ENCODE results near the gene NEDD1. TPM values are rescaled to one million over a fixed set of nuclear protein-coding genes. Genes with fewer than 3 reads are reported as not detected.

The NEDD1 gene
- total RNA-seq, 1 experiment from 2014 or later, result 17.2 TPM

GRCh38 chr12:96876966-96877365 is 30.1 kb upstream of the NEDD1 start:
- Mint-ChIP-seq H3K9me3 (peaks cover 0 to 3% of the 10 kb centered on the region in 2 experiments; a peak in 3 of 5 replicates), H3K27ac (no peak overlapping the region), H3K4me3 (no peak overlapping the region), H3K27me3 (ENCODE audit: low read depth) (no peaks in the 10 kb centered on the region), H3K4me1 (no peaks in the 10 kb centered on the region), H3K36me3 (ENCODE audit: insufficient read depth in 1 of 3, low read depth in 3 of 3) (no peaks in the 10 kb centered on the region)
- Histone ChIP-seq H2BK15ac (ENCODE audit: low read depth, low read length) (no peak overlapping the region), H4K20me1 (ENCODE audit: control insufficient read depth, insufficient read depth, insufficient read length) (no peaks in the 10 kb centered on the region), H4K91ac (ENCODE audit: insufficient read length, low read depth, low read length) (no peak overlapping the region), H3K79me2 (ENCODE audit: insufficient read depth, low read length) (no peaks in the 10 kb centered on the region), H4K8ac (replicated peaks; ENCODE audit: insufficient read length, low read depth, low read length) (no peak overlapping the region), H3K14ac (ENCODE audit: insufficient read depth, low read length) (no peak overlapping the region), H3K4me2 (ENCODE audit: insufficient read depth, insufficient read length, low read length) (no peak overlapping the region), H2BK120ac (ENCODE audit: low read depth, low read length, poor library complexity, severe bottlenecking) (no peak overlapping the region), H3K27ac (ENCODE audit: insufficient read length, low read depth, low read length) (no peak overlapping the region), H3K9me3 (ENCODE audit: control insufficient read depth, low read depth, low read length) (no peaks in the 10 kb centered on the region), H3K56ac (ENCODE audit: insufficient read length, low read depth, low read length) (no peak overlapping the region), H3K4ac (ENCODE audit: low read depth, low read length) (no peak overlapping the region), H2BK5ac (ENCODE audit: insufficient read length, low read length) (no peak overlapping the region), H3K27me3 (ENCODE audit: insufficient read depth, low read length) (no peaks in the 10 kb centered on the region), H4K5ac (ENCODE audit: insufficient read length, low read depth, low read length) (no peak overlapping the region), H3K23ac (ENCODE audit: insufficient read length, low read depth, low read length) (no peak overlapping the region), H3T11ph (ENCODE audit: low read length) (no peak overlapping the region), H3K9ac (ENCODE audit: extremely low read depth, insufficient read length, low read length) (no peak overlapping the region), H3K4me1 (ENCODE audit: insufficient read depth, low read length) (no peaks in the 10 kb centered on the region), H2BK20ac (ENCODE audit: low read depth, low read length, poor library complexity, severe bottlenecking) (no peak overlapping the region), H2BK12ac (ENCODE audit: insufficient read length, low read depth, low read length) (no peak overlapping the region), H3K23me2 (ENCODE audit: insufficient read length, low read depth, low read length, poor library complexity, severe bottlenecking) (no peaks in the 10 kb centered on the region), H2AK5ac (ENCODE audit: insufficient read length, low read length) (no peak overlapping the region), H3K18ac (ENCODE audit: insufficient read length, low read depth, low read length) (no peak overlapping the region), H2AFZ (ENCODE audit: low read length) (no peak overlapping the region), H3K79me1 (ENCODE audit: insufficient read depth, low read depth, low read length, poor library complexity, severe bottlenecking) (no peaks in the 10 kb centered on the region)
- no peak for DNase-seq
- TF ChIP-seq CTCF (conservative IDR thresholded peaks at IDR 0.05), result no peak
- no CpG with 5 or more reads among the region's 3 CpGs for WGBS (ENCODE audit: extremely low coverage, insufficient read length, low lambda C conversion rate)

All from H9 (cell line).